ENCODE data around the gene SORBS1.

DNA sequence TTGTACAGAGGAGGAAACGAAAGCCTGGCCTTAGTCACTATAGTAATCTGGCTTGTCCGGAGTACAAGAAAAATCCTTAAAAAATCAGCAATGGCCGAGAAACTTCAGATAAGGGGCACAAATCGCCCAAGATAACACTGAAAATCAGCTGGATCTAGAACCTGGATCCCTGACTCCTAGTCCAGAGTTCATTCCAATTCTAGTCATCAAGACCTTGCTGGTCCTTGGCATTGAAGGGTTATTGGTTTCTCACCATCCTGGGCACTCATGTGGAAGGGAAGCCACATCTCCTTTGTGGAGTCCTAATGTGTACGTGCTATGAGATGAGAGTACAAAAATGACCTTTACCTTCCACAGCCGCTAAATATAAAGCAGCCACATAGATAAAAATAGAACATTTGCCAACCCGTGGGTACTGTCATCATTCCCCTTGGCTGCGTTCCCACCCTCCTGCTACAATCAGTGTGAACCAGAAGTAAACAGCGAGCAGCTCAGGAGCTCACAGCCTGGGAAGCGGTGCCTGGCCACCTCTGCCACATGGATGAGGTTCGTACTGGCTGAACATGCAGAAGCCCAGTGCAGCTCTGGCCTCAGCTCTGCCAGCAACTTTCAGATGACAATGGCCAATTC lies 154.4 kb downstream of the SORBS1 start:
- TF ChIP-seq CTCF (IDR thresholded peaks at IDR 0.05) (no peak), EZH2 (IDR thresholded peaks at IDR 0.05) (no peak)

Measured in neural progenitor cell (in vitro differentiated cells).